Mesothelial cell of epicardium (in vitro differentiated cells): ENCODE results near the gene EPHA10. TPM values are rescaled to one million over a fixed set of nuclear protein-coding genes. Genes with fewer than 3 reads are reported as not detected.

Source experiments
- DNase-seq, 2 experiments: peaks; one replicate each; pipeline ENCODE4 v3.0.0; 2021; ENCODE audit warnings: low spot score in 2 of 2; ENCODE audit not compliant: unreplicated experiment in 2 of 2
- H3K27ac Mint-ChIP-seq: 2 replicates; pipeline ENCODE4 v1.8.0; 2021; ENCODE audit warnings: mixed read lengths
- H3K27me3 Mint-ChIP-seq: 2 replicates; pipeline ENCODE4 v1.8.0; 2021; ENCODE audit warnings: low read depth, mixed read lengths
- H3K36me3 Mint-ChIP-seq: 2 replicates; pipeline ENCODE4 v1.8.0; 2021; ENCODE audit warnings: mixed read lengths
- H3K4me1 Mint-ChIP-seq: 2 replicates; pipeline ENCODE4 v1.8.0; 2021; ENCODE audit warnings: mixed read lengths
- H3K4me3 Mint-ChIP-seq: 2 replicates; pipeline ENCODE4 v1.8.0; 2021; ENCODE audit warnings: mild to moderate bottlenecking, moderate library complexity, mixed read lengths
- H3K9me3 Mint-ChIP-seq: 2 replicates; pipeline ENCODE4 v1.8.0; 2021; ENCODE audit warnings: mixed read lengths
- total RNA-seq: library from RNA; stranded (reverse); gene quantifications from 3 replicates; pipeline ENCODE4 v1.2.1, GENCODE V29; 2021
- TF ChIP-seq, protein P1 (sequence below): fragments of 200-600 bp; sonication (generic); IDR thresholded peaks from one replicate; pipeline ENCODE4 v1.5.0; 2021; ENCODE audit warnings: antibody characterized with exemption; ENCODE audit not compliant: unreplicated experiment

The EPHA10 gene
- 0.18 to 0.25 TPM (median 0.24 TPM) in 3 replicates for total RNA-seq

DNA sequence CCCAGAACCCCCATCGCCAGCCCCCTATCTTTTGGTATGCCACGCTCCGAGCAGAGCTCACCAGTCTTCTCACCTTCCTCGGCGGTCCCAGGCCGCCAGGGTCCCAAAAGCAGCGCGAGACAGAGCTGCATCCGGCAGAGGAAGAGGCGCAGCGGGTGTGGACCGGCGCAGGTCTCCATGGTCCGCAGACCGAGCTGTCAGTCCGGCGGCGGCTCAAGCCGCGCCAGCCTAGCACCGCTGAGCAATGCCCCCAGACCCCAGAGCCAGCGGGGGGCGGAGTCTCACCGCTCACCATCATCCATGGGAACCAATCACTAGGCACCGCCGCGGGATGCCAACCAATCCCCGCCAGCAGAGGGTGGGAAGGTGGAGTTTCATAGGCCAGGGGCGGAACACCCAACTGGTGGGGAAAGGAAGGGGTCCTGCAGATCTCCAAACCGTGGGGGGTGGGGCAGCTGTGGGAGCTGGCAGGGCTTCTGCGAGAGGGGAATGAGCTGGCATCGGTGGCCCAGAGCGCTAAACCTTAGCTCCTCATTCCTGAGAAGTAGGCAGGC is at the start of gene EPHA10:
TSS of gene EPHA10 (minus strand) at position 233 of the 554 bp plus-strand sequence. CDS start at position 179, 54 bp downstream.
- Mint-ChIP-seq H3K27me3 (peaks cover 89% of the 10 kb centered on the region), H3K9me3 (no peaks in the 10 kb centered on the region), H3K36me3 (no peaks in the 10 kb centered on the region), H3K4me1 (no peaks in the 10 kb centered on the region), H3K4me3 (no peak within 1 kb of the TSS), H3K27ac (no peak within 1 kb of the TSS)
- TF ChIP-seq, protein P1, sequence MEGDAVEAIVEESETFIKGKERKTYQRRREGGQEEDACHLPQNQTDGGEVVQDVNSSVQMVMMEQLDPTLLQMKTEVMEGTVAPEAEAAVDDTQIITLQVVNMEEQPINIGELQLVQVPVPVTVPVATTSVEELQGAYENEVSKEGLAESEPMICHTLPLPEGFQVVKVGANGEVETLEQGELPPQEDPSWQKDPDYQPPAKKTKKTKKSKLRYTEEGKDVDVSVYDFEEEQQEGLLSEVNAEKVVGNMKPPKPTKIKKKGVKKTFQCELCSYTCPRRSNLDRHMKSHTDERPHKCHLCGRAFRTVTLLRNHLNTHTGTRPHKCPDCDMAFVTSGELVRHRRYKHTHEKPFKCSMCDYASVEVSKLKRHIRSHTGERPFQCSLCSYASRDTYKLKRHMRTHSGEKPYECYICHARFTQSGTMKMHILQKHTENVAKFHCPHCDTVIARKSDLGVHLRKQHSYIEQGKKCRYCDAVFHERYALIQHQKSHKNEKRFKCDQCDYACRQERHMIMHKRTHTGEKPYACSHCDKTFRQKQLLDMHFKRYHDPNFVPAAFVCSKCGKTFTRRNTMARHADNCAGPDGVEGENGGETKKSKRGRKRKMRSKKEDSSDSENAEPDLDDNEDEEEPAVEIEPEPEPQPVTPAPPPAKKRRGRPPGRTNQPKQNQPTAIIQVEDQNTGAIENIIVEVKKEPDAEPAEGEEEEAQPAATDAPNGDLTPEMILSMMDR, result no peak
- no peak for DNase-seq

DNA sequence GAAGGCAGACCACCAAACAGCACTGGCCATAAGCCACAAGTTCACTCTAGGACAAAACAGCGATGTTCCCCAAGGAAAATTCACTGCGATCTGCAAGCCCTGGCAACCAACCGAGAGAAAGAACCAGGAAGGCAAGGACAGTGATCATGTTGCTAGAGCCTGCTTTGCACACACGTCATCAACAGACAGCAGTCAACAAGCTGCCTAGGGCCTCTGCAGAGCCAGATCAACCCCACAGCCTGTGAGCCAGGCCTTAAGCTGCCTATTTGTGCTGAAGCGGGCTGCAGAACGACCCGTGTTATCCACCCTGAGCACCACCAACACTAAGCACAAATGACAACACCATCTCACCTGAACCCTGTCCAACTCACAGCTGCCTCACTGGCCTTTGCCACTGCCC is 49.3 kb upstream of the EPHA10 start:
- DNase-seq, result no peak
- TF ChIP-seq, protein P1, result no peak
- Mint-ChIP-seq H3K4me1 (peaks cover 1% of the 10 kb centered on the region), H3K27me3 (no peaks in the 10 kb centered on the region), H3K36me3 (peaks cover 2% of the 10 kb centered on the region), H3K27ac (no peak overlapping the region), H3K4me3 (no peak overlapping the region), H3K9me3 (no peaks in the 10 kb centered on the region)

DNA sequence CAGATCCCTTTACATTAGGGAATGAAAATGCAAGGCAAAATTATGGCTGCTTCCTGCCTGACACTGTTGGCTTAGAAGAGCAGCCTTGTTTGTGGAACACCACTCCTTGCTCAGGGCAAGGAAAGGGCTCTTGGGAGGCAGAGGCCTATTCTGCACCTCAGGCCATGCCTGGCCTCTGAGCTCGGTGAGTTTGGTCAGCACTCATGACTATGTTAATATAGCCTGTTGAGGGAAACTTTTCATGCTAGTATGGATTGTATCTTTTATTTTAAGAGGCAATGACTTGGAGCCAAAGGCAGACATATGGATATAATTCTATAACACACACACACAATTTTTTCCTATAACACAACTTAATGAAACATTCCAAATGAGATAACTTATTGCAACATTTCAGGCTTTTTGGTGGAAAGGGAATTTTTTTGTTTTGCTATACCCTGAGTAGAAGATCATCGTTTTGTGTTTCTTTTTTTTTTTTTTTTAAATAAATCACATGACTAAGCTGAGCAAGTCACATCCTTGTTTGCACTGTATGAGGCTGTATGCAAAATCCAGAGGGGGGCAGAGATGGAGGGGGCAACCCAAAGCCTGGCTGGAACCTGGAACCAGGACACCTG is 48.7 kb upstream of the EPHA10 start:
- no peak for DNase-seq
- TF ChIP-seq, protein P1, result no peak
- Mint-ChIP-seq H3K36me3 (peaks cover 2% of the 10 kb centered on the region), H3K27ac (no peak overlapping the region), H3K27me3 (no peaks in the 10 kb centered on the region), H3K9me3 (no peaks in the 10 kb centered on the region), H3K4me3 (no peak overlapping the region), H3K4me1 (peaks cover 5% of the 10 kb centered on the region)

DNA sequence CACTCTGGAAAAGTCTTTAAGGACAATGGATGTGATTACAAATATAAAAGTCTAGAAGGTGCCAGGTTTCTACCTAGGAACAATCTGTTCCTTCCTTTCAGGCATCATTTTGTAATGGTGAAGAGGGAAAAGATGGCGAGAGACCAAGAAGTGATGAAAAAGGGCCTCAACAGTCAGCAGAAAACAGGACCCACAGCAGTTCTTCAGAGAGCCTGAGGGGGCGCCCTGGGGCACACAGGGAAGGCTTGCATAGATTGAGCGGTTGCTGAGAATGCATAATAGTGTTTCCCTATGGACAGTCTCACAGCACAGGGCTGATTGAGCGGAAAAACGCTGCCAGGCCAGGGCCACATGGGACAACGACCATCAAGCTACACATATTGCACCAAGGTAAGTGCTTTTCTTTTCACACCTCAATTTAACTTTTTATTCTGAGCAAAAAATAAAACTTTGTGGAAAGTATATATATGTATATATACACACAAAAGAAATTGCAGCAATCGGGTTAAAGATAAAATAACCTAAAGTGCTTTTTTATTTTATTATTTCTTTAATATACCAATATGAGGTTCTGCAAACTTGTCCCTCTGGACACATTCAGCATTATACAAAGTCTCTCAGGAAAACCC is 46.2 kb upstream of the EPHA10 start:
- Mint-ChIP-seq H3K9me3 (no peaks in the 10 kb centered on the region), H3K27ac (no peak overlapping the region), H3K27me3 (no peaks in the 10 kb centered on the region), H3K4me1 (peaks cover 13% of the 10 kb centered on the region), H3K4me3 (no peak overlapping the region), H3K36me3 (peaks cover 2% of the 10 kb centered on the region)
- peak; percentile 46 to 78 for DNase-seq
- TF ChIP-seq, protein P1, result peak; percentile 66

DNA sequence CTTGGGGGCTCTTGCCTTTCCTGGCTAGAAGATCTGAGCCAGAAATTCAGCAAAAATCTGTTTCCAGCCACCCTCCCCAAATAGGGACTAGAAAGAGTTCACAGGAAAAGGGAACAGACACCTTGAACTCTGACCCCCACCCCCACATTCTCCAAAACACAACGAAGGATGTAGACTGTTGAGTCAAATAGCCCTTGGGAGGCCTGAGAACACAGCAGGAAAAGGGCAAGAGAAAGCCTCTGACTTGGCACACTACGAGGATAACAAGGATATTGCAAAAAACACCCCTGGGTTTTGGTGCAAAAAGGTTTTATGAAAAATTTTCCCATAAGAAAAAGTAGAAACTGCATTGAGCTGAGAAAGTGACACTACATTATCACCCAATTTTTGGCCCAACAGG is 45.0 kb upstream of the EPHA10 start:
- Mint-ChIP-seq H3K36me3 (peaks cover 3% of the 10 kb centered on the region), H3K9me3 (no peaks in the 10 kb centered on the region), H3K4me3 (no peak overlapping the region), H3K27ac (no peak overlapping the region), H3K4me1 (peaks cover 13% of the 10 kb centered on the region), H3K27me3 (no peaks in the 10 kb centered on the region)
- TF ChIP-seq, protein P1, result no peak
- DNase-seq, result no peak
